HT1080 (cell line): ENCODE results near the gene ANKRD16. TPM values are rescaled to one million over a fixed set of nuclear protein-coding genes. Genes with fewer than 3 reads are reported as not detected.

Source experiments
- DNase-seq: peaks from one replicate; pipeline ENCODE4 v3.0.0-alpha.2; 2015; ENCODE audit warnings: low read depth
- total RNA-seq: library from RNA; depleted of rRNA; stranded (reverse); fragments of >200 nt; shearing (Covaris generic); gene quantifications from 2 replicates; pipeline ENCODE4 v1.2.3, GENCODE V29; 2014

ANKRD16 gene
- total RNA-seq, 1 experiment from 2014 or later: 13.5 TPM

GRCh38 chr10:5904227-5904626 lies 14.5 kb upstream of the ANKRD16 start:
- no peak for DNase-seq

DNA sequence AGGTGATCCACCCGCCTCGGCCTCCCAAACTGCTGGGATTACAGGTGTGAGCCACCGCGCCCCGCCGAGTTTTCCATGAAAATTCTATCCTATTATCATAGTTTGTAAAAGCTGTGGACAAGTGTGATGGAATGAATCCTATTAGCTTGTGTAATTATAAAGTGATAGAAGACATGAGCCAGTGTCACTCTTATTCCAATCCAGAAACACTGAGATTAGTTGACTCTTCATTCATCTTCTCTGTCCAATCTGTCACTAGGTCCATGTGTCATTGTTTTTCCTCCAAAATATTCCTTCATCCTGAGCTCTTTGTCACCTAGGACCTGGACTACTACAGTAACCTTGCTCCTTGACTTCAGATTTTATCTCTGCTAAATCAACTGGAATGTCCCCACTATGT lies 13.9 kb upstream of the ANKRD16 start:
- DNase-seq: no peak

DNA sequence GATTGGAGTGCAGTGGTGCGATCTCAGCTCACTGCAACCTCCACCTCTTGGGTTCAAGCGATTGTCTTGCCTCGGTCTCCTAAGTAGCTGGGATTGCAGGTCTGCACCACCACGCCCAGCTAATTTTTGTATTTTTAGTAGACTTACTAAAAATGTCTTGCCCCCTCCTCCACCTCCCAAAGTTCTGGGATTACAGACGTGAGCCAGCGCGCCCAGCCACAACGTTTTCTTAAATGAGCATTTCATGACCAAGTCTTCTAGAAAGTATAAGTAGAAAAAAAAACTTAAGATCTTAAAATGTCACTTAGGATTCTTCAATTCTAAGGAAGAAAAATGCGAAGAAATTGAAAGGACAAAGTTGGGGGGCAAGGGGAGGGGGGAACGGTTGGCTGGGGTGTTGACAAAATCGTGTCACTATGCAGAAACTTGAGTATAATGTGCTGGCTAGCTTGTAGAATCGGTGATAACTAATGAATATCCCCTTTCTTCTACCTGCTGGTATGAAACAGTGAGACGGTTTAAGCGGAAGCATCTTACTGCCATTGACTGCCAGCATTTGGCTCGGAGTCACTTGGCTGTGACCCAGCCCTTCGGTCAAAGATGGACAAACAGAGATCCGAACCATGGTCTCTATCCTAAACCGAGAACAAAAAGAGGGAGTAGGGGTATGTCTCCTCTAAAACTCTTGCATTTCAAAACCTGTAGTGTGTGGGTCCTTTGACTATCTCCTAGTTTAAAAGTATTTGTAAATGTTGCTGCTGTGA lies 13.0 kb upstream of the ANKRD16 start:
- DNase-seq: no peak

DNA sequence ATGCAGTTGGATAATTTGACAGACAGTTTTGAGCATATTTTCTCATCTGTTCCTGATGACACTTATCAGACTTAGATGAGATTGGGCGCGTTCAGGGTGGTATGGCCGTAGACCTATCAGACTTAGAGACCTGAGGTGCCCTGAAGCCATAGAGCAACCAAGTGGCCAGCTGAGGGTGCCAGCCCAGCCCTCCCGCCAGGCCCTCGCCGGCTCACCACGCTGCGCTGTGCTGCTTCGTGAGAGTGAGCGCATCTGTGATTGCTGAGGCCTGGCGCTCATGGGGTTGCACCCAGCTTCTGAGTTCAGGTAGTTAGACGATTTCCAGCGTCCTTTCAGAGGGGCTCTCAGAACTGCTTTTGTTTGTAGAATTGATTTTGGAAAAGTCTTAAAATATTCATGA lies 10.6 kb upstream of the ANKRD16 start:
- no peak for DNase-seq

DNA sequence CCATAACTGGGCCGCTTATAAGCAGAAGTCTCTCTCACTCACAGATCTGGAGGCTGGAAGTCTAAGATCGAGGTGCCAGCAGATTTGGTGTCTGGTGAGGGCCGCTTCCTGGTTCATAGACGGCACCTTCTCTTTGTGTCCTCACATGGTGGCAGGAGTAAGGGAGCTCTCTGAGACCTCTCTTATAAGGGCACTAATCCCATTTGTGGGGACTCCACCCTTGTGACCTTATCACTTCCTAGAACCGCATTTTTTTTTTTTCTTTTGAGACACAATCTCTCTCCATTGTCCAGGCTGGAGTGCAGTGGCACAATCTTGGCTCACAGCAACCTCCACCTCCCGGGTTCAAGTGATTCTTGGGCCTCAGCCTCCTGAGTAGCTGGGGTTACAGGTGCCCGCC lies 8.5 kb upstream of the ANKRD16 start:
- no peak for DNase-seq

GRCh38 chr10:5897504-5897903 lies 7.8 kb upstream of the ANKRD16 start:
- no peak for DNase-seq

GRCh38 chr10:5897053-5897340 lies 7.3 kb upstream of the ANKRD16 start:
- no peak for DNase-seq

DNA sequence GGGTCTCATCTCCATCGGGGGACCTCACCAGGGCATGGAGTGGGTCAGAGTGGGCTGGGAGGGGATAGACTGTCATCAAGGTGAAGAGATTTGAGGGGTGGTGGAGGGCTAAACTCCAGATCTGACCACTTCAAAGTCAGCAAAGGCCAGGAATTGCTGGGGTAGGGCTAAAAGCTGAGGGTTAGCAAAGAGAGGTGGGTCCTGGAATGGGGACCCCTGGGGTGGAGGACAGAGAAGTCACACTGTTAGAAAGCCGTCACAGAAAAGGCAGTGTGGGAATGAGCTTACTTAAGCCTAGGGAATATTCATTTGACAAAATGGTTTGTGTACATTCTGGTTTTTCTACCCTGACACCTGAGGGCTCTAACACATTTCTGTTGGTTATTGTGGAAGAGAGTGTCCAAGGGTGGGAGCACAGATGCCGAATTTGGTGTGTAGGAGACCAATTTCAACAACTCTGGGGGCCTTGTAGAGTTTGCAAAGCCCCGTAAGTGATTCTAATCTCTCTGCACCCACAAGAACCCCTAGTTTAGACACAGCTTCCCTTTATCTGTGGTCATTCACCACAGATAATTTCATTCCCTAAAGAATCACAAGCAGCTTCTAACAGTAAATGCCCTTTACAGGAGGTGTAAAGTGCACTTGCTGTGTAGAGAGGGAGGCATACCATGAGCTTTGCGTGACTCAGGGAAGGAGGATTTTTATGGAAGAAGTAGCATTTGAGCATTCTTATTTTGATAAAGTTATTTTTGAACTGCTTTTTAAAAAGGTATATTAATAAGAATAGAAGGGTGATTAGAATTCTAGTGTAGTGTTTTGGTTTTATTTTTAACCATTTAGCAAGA lies 6.7 kb upstream of the ANKRD16 start:
- DNase-seq: no peak

- DNase-seq: no peak
Observed at GRCh38 chr10:5895804-5896203, 6.1 kb upstream of the ANKRD16 start.

DNA sequence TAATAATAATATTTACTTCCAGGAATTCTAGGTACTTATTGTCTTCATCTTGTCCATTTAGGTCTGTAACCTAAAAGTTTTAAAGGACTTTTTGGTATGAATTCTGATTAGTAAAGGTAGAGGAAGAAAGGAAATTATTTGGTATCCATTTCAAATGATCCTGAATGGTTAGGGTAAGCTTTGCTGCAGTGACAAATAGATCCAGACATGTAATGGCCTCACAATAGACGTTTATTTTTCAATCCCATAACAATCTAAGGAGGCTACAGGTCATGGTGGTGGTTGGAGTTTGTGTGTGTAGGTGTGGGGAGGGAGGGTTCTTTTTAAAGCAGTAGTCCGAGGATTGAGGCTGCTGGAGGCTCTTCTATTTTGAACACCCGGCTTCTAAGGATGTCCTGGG lies 5.7 kb upstream of the ANKRD16 start:
- DNase-seq: no peak

GRCh38 chr10:5894873-5895272 lies 5.2 kb upstream of the ANKRD16 start:
- DNase-seq: no peak

DNA sequence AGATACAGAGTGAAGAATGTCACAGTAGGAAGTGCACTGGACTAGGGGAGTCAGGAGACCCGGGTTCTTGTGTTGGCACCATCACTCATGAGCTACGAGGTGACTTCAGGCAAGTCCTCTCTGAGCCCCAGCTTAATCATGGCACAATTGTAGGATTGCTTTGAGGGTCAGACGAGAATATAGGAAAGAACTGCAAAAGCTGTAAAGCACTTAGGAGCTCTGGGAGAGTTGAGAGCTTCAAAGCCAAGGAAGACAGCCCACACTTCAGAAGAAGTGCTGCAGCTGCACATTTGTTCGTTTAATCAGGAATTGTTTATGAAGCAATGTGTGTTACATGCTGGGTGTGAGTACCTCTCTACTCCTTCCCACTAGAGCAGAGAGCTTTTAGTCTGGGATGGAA lies 4.7 kb upstream of the ANKRD16 start:
- no peak for DNase-seq

GRCh38 chr10:5893321-5893720 lies 3.6 kb upstream of the ANKRD16 start:
- no peak for DNase-seq

GRCh38 chr10:5892007-5892406 lies 2.3 kb upstream of the ANKRD16 start:
- no peak for DNase-seq

DNA sequence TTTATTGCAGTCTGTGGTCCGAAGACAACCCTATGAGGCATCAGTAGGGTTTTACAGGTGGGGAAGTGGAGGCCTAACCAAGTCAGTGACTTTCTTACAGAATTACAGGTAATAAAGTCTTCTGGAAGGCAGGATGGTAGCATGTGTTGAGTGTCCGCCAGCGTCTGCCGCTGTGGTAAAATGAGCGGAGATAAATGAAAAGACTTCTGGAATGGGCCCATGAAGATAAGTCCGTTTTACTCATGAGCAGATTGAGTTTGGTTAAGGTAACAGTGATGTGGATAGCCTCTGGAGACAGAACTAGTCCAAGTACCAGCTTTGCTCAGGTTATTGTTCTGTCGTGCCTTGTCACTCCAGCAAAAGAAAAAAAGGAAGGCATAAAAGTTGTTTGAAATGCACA lies 1.3 kb upstream of the ANKRD16 start:
- DNase-seq: no peak

GRCh38 chr10:5890452-5890915 lies 791 bp upstream of the ANKRD16 start:
- no peak for DNase-seq

DNA sequence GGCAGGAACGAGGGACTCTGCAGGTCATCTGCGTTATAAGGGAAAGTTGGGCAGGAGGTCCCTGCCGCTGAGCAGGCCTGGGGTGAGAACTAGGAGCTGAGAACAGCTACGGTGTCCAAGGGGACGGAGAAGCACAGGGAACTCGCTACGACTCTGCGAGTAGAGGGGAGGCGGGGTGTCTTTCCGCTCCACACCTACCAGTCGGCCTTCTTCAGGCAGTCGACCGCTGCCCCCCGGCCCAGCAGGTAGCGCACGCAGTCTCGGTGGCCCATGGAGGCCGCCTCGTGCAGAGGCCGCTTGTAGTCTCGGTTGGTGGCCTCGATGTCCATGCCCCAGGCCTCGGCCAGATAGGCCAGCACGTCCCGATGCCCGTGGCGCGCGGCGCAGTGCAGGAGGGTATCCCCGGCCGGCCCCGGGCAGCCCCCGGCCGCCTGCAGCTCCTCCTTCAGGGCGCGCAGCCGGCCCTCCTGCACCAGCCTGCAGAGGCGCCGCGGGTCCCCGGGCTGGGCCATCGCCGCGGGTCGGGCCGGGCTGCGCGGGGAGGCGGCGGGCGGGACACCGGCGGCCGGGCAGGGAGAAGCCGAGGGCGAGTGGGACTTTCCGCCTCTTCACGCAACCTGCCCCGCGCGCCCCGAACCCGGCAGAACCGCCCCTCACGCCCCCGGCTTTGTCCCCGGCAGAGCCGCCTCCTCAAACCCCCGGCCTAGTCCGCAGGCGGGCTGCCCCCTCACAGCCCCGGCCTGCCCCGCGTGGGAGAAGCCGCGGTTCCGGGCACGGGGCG lies 660 bp downstream of the ANKRD16 start:
- DNase-seq: peak; percentile 38

DNA sequence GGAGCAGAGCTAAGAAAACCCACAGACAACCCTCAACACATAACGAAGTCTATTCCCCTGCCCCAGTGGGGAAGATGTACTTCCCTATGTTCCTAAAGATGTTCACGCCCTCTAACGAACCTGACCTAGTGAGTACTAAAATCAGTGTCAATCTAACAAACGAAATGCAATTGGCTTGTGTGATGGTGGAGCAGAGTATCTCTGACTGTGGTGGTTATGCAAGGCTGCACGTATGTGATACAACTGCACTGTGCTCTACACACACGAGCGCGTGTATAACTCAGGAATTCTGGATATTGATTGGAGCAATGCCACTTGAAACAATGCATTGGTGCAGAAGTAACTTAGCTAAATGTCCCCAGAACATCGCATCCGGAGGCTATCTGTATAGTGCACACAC lies 1.3 kb downstream of the ANKRD16 start:
- DNase-seq: no peak

- DNase-seq: no peak
Observed at GRCh38 chr10:5887641-5888040, 2.1 kb downstream of the ANKRD16 start.

- DNase-seq: no peak
Observed at GRCh38 chr10:5887029-5887428, 2.7 kb downstream of the ANKRD16 start.

GRCh38 chr10:5885619-5886018 lies 4.1 kb downstream of the ANKRD16 start:
- no peak for DNase-seq

- DNase-seq: no peak
Observed at GRCh38 chr10:5882961-5883360, 6.7 kb downstream of the ANKRD16 start.
